PFSK-1 (cell line): Measurements from ENCODE around the gene CCDC30.

Experiments
- FOXP2 ChIP-seq: optimal IDR thresholded peaks from 2 replicates; pipeline ENCODE3; 2011; ENCODE audit warnings: borderline replicate concordance, control low read depth, inconsistent platforms; ENCODE audit not compliant: insufficient read depth; ENCODE audit errors: extremely low read length, extremely low read depth
- POLR2AphosphoS5 ChIP-seq: IDR thresholded peaks from 2 replicates; pipeline ENCODE4 v1.6.1; 2012; ENCODE audit warnings: low read depth, mild to moderate bottlenecking, control low read depth, low read length, moderate library complexity
- REST ChIP-seq, 2 experiments: IDR thresholded peaks; 2 replicates each; pipeline versions ENCODE4 v1.6.1 to v1.8.0; 2011 to 2012; ENCODE audit warnings: low read depth in 2 of 2, low read length in 2 of 2, control low read depth in 1 of 2, inconsistent platforms in 1 of 2, mild to moderate bottlenecking in 1 of 2, moderate library complexity in 1 of 2; ENCODE audit not compliant: insufficient read depth in 1 of 2
- SIN3A ChIP-seq: IDR thresholded peaks from 2 replicates; pipeline ENCODE4 v1.6.1; 2012; ENCODE audit warnings: mild to moderate bottlenecking, low read length, moderate library complexity, borderline replicate concordance; ENCODE audit not compliant: insufficient read depth
- TAF1 ChIP-seq: IDR thresholded peaks from 2 replicates; pipeline ENCODE4 v1.6.1; 2012; ENCODE audit warnings: low read length, control low read depth, borderline replicate concordance; ENCODE audit not compliant: insufficient read depth

The CCDC30 gene

GRCh38 chr1:42593486-42594100 is 130.5 kb downstream of the CCDC30 start:
- TF ChIP-seq FOXP2 (no peak), TAF1 (no peak), SIN3A (no peak), REST (IDR thresholded peaks at IDR 0.05; ENCODE audit: insufficient read depth in 1 of 2, low read depth in 2 of 2, low read length in 2 of 2) (no peak), POLR2AphosphoS5 (no peak)

DNA sequence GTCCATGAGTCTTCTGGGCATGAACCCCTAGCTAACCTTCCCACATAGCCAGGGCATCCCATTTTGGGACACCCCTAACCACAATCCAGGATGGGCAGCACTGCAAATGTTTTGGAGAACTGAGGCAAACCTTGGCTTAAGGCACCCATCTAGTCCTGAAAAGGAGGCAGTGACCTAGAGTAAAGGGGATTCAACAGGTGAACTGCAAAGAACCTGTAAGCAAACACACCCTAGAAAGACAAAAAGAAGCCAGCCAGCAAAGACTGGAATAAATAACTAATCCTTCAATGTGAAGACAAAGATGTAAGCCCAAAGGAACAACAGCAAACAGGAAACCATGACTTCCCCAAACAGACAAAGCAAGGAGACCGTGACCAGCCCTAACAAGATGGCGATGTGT is 138.4 kb downstream of the CCDC30 start:
- TF ChIP-seq TAF1 (no peak), POLR2AphosphoS5 (no peak), REST (IDR thresholded peaks at IDR 0.05; ENCODE audit: insufficient read depth in 1 of 2, low read depth in 2 of 2, low read length in 2 of 2) (no peak), FOXP2 (no peak), SIN3A (no peak)

GRCh38 chr1:42613803-42614131 is 150.7 kb downstream of the CCDC30 start:
- TF ChIP-seq REST (IDR thresholded peaks at IDR 0.05; ENCODE audit: insufficient read depth in 1 of 2, low read depth in 2 of 2, low read length in 2 of 2), result no peak

- TF ChIP-seq REST (IDR thresholded peaks at IDR 0.05; ENCODE audit: insufficient read depth in 1 of 2, low read depth in 2 of 2, low read length in 2 of 2) (no peak), POLR2AphosphoS5 (no peak), SIN3A (no peak), FOXP2 (no peak), TAF1 (no peak)
Observed at GRCh38 chr1:42618866-42619265, 155.8 kb downstream of the CCDC30 start.

GRCh38 chr1:42620307-42620706 is 157.2 kb downstream of the CCDC30 start:
- no peak for TF ChIP-seq REST (IDR thresholded peaks at IDR 0.05; ENCODE audit: insufficient read depth in 1 of 2, low read depth in 2 of 2, low read length in 2 of 2)
- no peak for TF ChIP-seq FOXP2
- TF ChIP-seq TAF1, result no peak
- TF ChIP-seq SIN3A, result no peak
- no peak for TF ChIP-seq POLR2AphosphoS5
